Transverse colon (tissue), 4 donors: Measurements from ENCODE around the gene CD2BP2. TPM values are rescaled to one million over a fixed set of nuclear protein-coding genes. Genes with fewer than 3 reads are reported as not detected.

Source experiments
- DNase-seq: peaks from one replicate; pipeline ENCODE4 v3.0.0-alpha.2; 2019
- H3K27ac ChIP-seq, 4 donors: fragments of 200-600 bp; sonication (generic); 2 replicates each; pipeline ENCODE4 v1.5.1; 2016 to 2018; ENCODE audit warnings: inconsistent platforms in 4 of 4
- H3K27me3 ChIP-seq: fragments of 200-600 bp; sonication (generic); 2 replicates; pipeline ENCODE4 v1.5.1; 2017; ENCODE audit warnings: inconsistent platforms
- H3K36me3 ChIP-seq, 4 donors: fragments of 200-600 bp; sonication (generic); 2 replicates each; pipeline ENCODE4 v1.5.1; 2017 to 2019; ENCODE audit warnings: inconsistent platforms in 4 of 4
- H3K4me1 ChIP-seq, 4 donors: fragments of 200-600 bp; sonication (generic); 2 replicates each; pipeline ENCODE4 v1.5.1; 2017 to 2020; ENCODE audit warnings: inconsistent platforms in 4 of 4
- H3K4me3 ChIP-seq, 4 donors: fragments of 200-600 bp; sonication (generic); 1 replicate in 1 of 4; 2 replicates in 3 of 4; pipeline versions ENCODE4 v1.5.1 to v1.6.1; 2017 to 2019; ENCODE audit warnings: inconsistent platforms in 4 of 4
- H3K9me3 ChIP-seq, 2 donors: fragments of 200-600 bp; sonication (generic); 2 replicates each; pipeline ENCODE4 v1.5.1; 2017 to 2019; ENCODE audit warnings: inconsistent platforms in 2 of 2
- EP300 ChIP-seq: sonication (generic); formaldehyde crosslinking; IDR thresholded peaks from one replicate; pipeline ENCODE4 v1.6.1; 2017; ENCODE audit warnings: antibody characterized with exemption, low read depth
- POLR2A ChIP-seq: fragments of 450-650 bp; IDR thresholded peaks from one replicate; pipeline ENCODE4 v1.6.1; 2016; ENCODE audit warnings: antibody characterized with exemption, mild to moderate bottlenecking, moderate library complexity
- POLR2AphosphoS5 ChIP-seq, 3 donors: sonication (generic); formaldehyde crosslinking; IDR thresholded peaks; one replicate each; pipeline ENCODE4 v1.6.1; 2016; ENCODE audit warnings: antibody characterized with exemption in 3 of 3
- WGBS, 2 donors: methylation state at CpG; one replicate each; pipeline ENCODE4 v1.1.5; 2018; ENCODE audit warnings: low coverage in 1 of 2; 5-methylcytosine and 5-hydroxymethylcytosine counted together
- in situ Hi-C, 4 donors: fragments of 200-750 bp; cut with MboI; loops; one replicate each; pipeline versions ENCODE4 v1.15.0 to v1.15.1; 2017; ENCODE audit warnings: low sequenced_read_pairs in 3 of 4, low pct_ligation_motif_present in 1 of 4, low pct_unique_long_range_greater_than_20kb in 1 of 4
- intact Hi-C: fragments of 100-400 bp; cut with DNase I; formaldehyde crosslinking; loops from one replicate; pipeline ENCODE4 v1.15.1; 2023; ENCODE audit warnings: low total_unique reads
- total RNA-seq, 4 donors: library from RNA; depleted of rRNA; stranded (reverse); fragments of >200 nt; gene quantifications; one replicate each; pipeline ENCODE4 v1.1.0, GENCODE V29; 2016
- TF ChIP-seq, protein P1 (sequence below), 5 experiments: fragments of 200-600 bp in 3 of 5; fragments of 450-650 bp in 2 of 5; sonication (generic) in 3 of 5; IDR thresholded peaks; 1 replicate in 2 of 5; 2 replicates in 3 of 5; pipeline ENCODE4 v1.5.1; 2016 to 2017; ENCODE audit warnings: antibody characterized with exemption in 5 of 5, inconsistent platforms in 3 of 5, mild to moderate bottlenecking in 2 of 5, moderate library complexity in 1 of 5

CD2BP2 gene
- total RNA-seq, result 10 to 100 TPM; 25.8 to 41.1 (median 33.0) TPM

DNA sequence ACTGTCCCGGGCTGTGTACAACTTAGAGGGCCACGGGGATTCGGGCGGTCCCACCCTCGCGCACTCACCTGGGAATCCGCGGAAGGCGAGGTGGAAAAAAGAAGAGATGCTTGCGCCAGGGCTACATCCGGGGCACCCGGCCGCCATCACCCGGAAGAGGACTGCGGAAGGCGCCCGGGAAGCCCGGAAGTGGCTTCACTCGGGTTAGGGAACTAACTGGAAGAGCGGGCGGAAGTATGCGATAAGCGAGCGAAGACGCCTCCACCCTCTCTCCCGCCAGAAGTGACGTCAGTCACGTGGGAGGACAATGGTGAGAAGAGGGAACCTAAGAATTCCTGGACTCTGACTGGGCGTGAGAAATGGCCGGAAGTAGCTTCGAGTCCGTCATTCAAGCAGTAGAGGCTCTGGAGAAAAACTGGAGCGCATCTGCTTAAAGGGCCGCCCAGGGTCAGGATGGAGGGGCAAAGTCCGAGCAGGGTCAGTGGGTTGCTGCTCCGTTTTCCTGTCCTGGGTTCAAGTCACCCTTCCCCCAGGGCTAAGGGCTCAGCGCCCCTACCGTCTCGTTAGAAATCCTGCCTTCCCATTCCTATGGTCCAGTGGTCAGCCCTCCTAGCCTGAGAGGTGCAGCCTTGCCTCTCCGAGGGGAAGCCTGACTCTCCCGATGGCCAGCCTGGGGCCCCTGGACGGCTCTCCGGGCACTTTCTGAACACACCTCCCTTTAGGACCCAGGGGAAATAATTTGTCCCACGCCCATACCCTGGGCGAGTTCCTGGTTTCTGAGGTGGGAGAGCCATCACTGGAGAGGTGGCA is at the start of gene CD2BP2:
CD2BP2 (minus strand) TSS at position 165 of the 810 bp plus-strand sequence. CDS start 627 bp downstream, outside the sequence.
- Histone ChIP-seq H3K27ac (peak within 1 kb of the TSS; percentile 88 to 99 (median 96)), H3K36me3 (peaks cover 0 to 27% (median 10%) of the 10 kb centered on the region in 4 donors), H3K9me3 (no peaks in the 10 kb centered on the region), H3K4me1 (peaks cover 28 to 49% (median 32%) of the 10 kb centered on the region in 4 donors), H3K4me3 (peak within 1 kb of the TSS; percentile 65 to 94 (median 86)), H3K27me3 (no peaks in the 10 kb centered on the region)
- 0 to 1% methylated on average over 3 to 30 of the region's 45 CpGs for WGBS, 2 donors
- TF ChIP-seq EP300, result peak; percentile 37
- peak; percentile 81 to 90 (median 83) for TF ChIP-seq POLR2AphosphoS5 (IDR thresholded peaks at IDR 0.05)
- TF ChIP-seq POLR2A, result peak; percentile 11
- TF ChIP-seq, protein P1, sequence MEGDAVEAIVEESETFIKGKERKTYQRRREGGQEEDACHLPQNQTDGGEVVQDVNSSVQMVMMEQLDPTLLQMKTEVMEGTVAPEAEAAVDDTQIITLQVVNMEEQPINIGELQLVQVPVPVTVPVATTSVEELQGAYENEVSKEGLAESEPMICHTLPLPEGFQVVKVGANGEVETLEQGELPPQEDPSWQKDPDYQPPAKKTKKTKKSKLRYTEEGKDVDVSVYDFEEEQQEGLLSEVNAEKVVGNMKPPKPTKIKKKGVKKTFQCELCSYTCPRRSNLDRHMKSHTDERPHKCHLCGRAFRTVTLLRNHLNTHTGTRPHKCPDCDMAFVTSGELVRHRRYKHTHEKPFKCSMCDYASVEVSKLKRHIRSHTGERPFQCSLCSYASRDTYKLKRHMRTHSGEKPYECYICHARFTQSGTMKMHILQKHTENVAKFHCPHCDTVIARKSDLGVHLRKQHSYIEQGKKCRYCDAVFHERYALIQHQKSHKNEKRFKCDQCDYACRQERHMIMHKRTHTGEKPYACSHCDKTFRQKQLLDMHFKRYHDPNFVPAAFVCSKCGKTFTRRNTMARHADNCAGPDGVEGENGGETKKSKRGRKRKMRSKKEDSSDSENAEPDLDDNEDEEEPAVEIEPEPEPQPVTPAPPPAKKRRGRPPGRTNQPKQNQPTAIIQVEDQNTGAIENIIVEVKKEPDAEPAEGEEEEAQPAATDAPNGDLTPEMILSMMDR (IDR thresholded peaks at IDR 0.05), result peak in 1 of 5 experiments; percentile 26
- DNase-seq, result peak; percentile 98
- intact Hi-C loops, result loop anchor here (2.0 kb wide), 1 partner anchor 45 kb away; no protein-coding TSS in a partner anchor
- in situ Hi-C loops, result no loop called here

DNA sequence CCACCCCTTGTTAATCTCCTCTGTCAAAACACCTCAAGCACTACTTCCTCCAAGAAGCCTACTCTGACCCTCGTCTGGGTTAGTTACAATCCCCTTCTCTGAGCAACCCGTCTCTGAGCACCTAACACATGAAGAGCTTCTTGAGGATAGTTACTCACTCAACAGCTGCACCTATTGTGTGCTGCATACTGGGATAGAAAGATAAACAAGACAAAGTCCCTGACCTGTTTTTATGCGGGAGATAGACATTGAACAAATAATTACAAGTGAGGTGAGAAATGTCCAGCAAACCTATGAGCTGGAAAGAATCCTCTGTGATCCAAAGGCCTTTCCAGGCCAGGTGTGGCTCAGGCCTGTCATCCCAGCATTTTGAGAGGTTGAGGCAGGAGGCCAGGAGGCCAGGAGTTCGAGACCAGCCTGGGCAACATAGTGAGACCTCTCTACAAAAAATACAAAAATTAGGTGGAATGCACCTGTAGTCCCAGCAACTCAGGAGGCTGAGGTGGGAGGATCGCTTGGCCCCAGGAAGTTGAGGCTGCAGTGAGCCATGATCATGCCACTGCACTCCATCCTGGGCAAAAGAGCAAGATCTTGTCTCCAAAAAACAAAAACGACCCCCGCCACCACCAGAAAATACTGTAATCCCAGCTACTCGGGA is 46.8 kb upstream of the CD2BP2 start:
- DNase-seq, result no peak
- peaks cover 0 to 6% (median 0%) of the 10 kb centered on the region in 4 donors for H3K36me3 ChIP-seq
- H3K4me1 ChIP-seq, result peaks cover 12 to 33% (median 16%) of the 10 kb centered on the region in 4 donors
- H3K4me3 ChIP-seq, result no peak overlapping the region
- H3K27me3 ChIP-seq, result no peaks in the 10 kb centered on the region
- H3K9me3 ChIP-seq, result no peaks in the 10 kb centered on the region
- no peak for TF ChIP-seq POLR2A
- no peak for TF ChIP-seq POLR2AphosphoS5 (IDR thresholded peaks at IDR 0.05)
- TF ChIP-seq EP300, result no peak
- TF ChIP-seq, protein P1 (IDR thresholded peaks at IDR 0.05), result no peak
- intact Hi-C loops (loop anchor here (2.0 kb wide), 1 partner anchor 47 kb away; the partner anchor contains the start of gene CD2BP2), in situ Hi-C loops (loop anchor here (25.0 kb wide), 2 partner anchors 290 to 315 kb away; partner anchors contain the start of genes GDPD3 (in 2 of the 4), MAPK3 (in 2 of the 4), PPP4C (in 2 of the 4) and TBX6 (in 2 of the 4))
- 69 to 75% methylated on average over 5 to 8 of the region's 8 CpGs for WGBS, 2 donors
- peak overlapping the region in 1 of 4 donors; percentile 87 for H3K27ac ChIP-seq

GRCh38 chr16:30399435-30400186 is 44.5 kb upstream of the CD2BP2 start:
- Histone ChIP-seq H3K36me3 (peaks cover 0 to 6% (median 0%) of the 10 kb centered on the region in 4 donors), H3K9me3 (no peaks in the 10 kb centered on the region), H3K27me3 (no peaks in the 10 kb centered on the region), H3K4me1 (peaks cover 22 to 43% (median 24%) of the 10 kb centered on the region in 4 donors), H3K4me3 (peak overlapping the region; percentile 39 to 92 (median 54)), H3K27ac (peak overlapping the region; percentile 80 to 91 (median 86))
- intact Hi-C loops (loop anchor here (2.0 kb wide), 1 partner anchor 45 kb away; the partner anchor contains the start of gene CD2BP2), in situ Hi-C loops (loop anchor here (25.0 kb wide), 2 partner anchors 287 to 312 kb away; partner anchors contain the start of genes GDPD3 (in 2 of the 4), MAPK3 (in 2 of the 4), PPP4C (in 2 of the 4) and TBX6 (in 2 of the 4))
- TF ChIP-seq POLR2AphosphoS5 (IDR thresholded peaks at IDR 0.05), result no peak
- WGBS, 2 donors, result 16% methylated on average over 12 of the region's 12 CpGs; no CpG with 5 or more reads in 1 of the 2 donors
- DNase-seq, result no peak

- Histone ChIP-seq H3K27ac (peak overlapping the region; percentile 80 to 91 (median 86)), H3K4me3 (no peak overlapping the region), H3K9me3 (no peaks in the 10 kb centered on the region), H3K36me3 (peaks cover 0 to 6% (median 0%) of the 10 kb centered on the region in 4 donors), H3K4me1 (peaks cover 24 to 50% (median 26%) of the 10 kb centered on the region in 4 donors), H3K27me3 (no peaks in the 10 kb centered on the region)
- intact Hi-C loops (no loop called here), in situ Hi-C loops (no loop called here)
- DNase-seq, result no peak
- no peak for TF ChIP-seq POLR2A
- TF ChIP-seq EP300, result no peak
- no peak for TF ChIP-seq POLR2AphosphoS5 (IDR thresholded peaks at IDR 0.05)
- TF ChIP-seq, protein P1 (IDR thresholded peaks at IDR 0.05), result no peak
- 71 to 86% methylated on average over 5 to 22 of the region's 23 CpGs for WGBS, 2 donors
These were observed 43.7 kb upstream of the CD2BP2 start for GRCh38 chr16:30398661-30399434.
